Astrocyte (in vitro differentiated cells and primary cell): ENCODE results near the gene VPS37C. TPM values are rescaled to one million over a fixed set of nuclear protein-coding genes. Genes with fewer than 3 reads are reported as not detected.
A peak's percentile ranks its signal among the peaks of the same experiment; 100 is the strongest.

ENCODE experiments used
- DNase-seq: peaks from one replicate; pipeline ENCODE4 v3.0.0-alpha.2; 2010; ENCODE audit warnings: low read depth
- FAIRE-seq: peaks from 2 replicates; lab custom pipeline; 2011; peaks lifted over from hg19 to GRCh38; lab: Jason Lieb, UNC
- H2AFZ ChIP-seq: 2 replicates; pipeline ENCODE4 v1.6.0; 2012; ENCODE audit warnings: low read depth, low read length, inconsistent platforms
- H3K27ac ChIP-seq: 2 replicates; pipeline ENCODE4 v1.5.1; 2011; ENCODE audit warnings: low read depth, low read length, inconsistent platforms
- H3K27me3 ChIP-seq: 2 replicates; pipeline ENCODE4 v1.6.0; 2011; ENCODE audit warnings: low read length, inconsistent platforms; ENCODE audit not compliant: insufficient read depth
- H3K36me3 ChIP-seq: 2 replicates; pipeline ENCODE4 v1.5.1; 2011; ENCODE audit warnings: low read length, inconsistent platforms; ENCODE audit not compliant: insufficient read depth
- H3K4me1 ChIP-seq: 2 replicates; pipeline ENCODE4 v1.5.1; 2011; ENCODE audit warnings: low read length, inconsistent platforms; ENCODE audit not compliant: insufficient read depth
- H3K4me2 ChIP-seq: 2 replicates; pipeline ENCODE4 v1.6.0; 2012; ENCODE audit warnings: low read length, inconsistent platforms
- H3K4me3 ChIP-seq: 2 replicates; pipeline ENCODE4 v1.5.1; 2011; ENCODE audit warnings: low read depth, mild to moderate bottlenecking, low read length, inconsistent platforms; ENCODE audit not compliant: insufficient read depth
- H3K79me2 ChIP-seq: 2 replicates; pipeline ENCODE4 v1.6.0; 2012; ENCODE audit warnings: mild to moderate bottlenecking, low read length, inconsistent platforms; ENCODE audit not compliant: insufficient read depth
- H3K9ac ChIP-seq: 2 replicates; pipeline ENCODE4 v1.6.0; 2012; ENCODE audit warnings: mild to moderate bottlenecking, low read length, inconsistent platforms
- H3K9me3 ChIP-seq: 2 replicates; pipeline ENCODE4 v1.5.1; 2012; ENCODE audit warnings: low read depth, mild to moderate bottlenecking, low read length, inconsistent platforms; ENCODE audit not compliant: insufficient read depth
- H4K20me1 ChIP-seq: 2 replicates; pipeline ENCODE4 v1.6.0; 2012; ENCODE audit warnings: low read length, inconsistent platforms; ENCODE audit not compliant: insufficient read depth
- H3K27ac Mint-ChIP-seq: one replicate; pipeline ENCODE4 v1.8.0; 2021; ENCODE audit warnings: mild to moderate bottlenecking, mixed read lengths; ENCODE audit not compliant: unreplicated experiment
- H3K27me3 Mint-ChIP-seq: one replicate; pipeline ENCODE4 v1.8.0; 2021; ENCODE audit warnings: low read depth, mixed read lengths; ENCODE audit not compliant: unreplicated experiment
- H3K36me3 Mint-ChIP-seq: one replicate; pipeline ENCODE4 v1.8.0; 2021; ENCODE audit warnings: low read depth, mixed read lengths; ENCODE audit not compliant: unreplicated experiment
- H3K4me1 Mint-ChIP-seq: one replicate; pipeline ENCODE4 v1.8.0; 2021; ENCODE audit warnings: low read depth, mixed read lengths; ENCODE audit not compliant: unreplicated experiment
- H3K4me3 Mint-ChIP-seq: one replicate; pipeline ENCODE4 v1.8.0; 2021; ENCODE audit warnings: mild to moderate bottlenecking, moderate library complexity, mixed read lengths; ENCODE audit not compliant: unreplicated experiment
- H3K9me3 Mint-ChIP-seq: one replicate; pipeline ENCODE4 v1.8.0; 2021; ENCODE audit warnings: mild to moderate bottlenecking, mixed read lengths; ENCODE audit not compliant: unreplicated experiment
- EZH2 ChIP-seq: IDR thresholded peaks from 2 replicates; pipeline ENCODE4 v1.6.1; 2012; ENCODE audit warnings: mild to moderate bottlenecking, low read length, inconsistent platforms; ENCODE audit not compliant: insufficient read depth
- total RNA-seq: library from RNA; stranded (reverse); gene quantifications from 2 replicates; pipeline ENCODE4 v1.2.1, GENCODE V29; 2021
- TF ChIP-seq, protein P1 (sequence below): IDR thresholded peaks from 2 replicates; pipeline ENCODE4 v1.5.1; 2011; ENCODE audit warnings: low read depth, mild to moderate bottlenecking, inconsistent platforms, low read length, moderate library complexity; ENCODE audit not compliant: insufficient read depth

Gene VPS37C
- total RNA-seq, 1 donor from 2014 or later = 18.1 TPM

DNA sequence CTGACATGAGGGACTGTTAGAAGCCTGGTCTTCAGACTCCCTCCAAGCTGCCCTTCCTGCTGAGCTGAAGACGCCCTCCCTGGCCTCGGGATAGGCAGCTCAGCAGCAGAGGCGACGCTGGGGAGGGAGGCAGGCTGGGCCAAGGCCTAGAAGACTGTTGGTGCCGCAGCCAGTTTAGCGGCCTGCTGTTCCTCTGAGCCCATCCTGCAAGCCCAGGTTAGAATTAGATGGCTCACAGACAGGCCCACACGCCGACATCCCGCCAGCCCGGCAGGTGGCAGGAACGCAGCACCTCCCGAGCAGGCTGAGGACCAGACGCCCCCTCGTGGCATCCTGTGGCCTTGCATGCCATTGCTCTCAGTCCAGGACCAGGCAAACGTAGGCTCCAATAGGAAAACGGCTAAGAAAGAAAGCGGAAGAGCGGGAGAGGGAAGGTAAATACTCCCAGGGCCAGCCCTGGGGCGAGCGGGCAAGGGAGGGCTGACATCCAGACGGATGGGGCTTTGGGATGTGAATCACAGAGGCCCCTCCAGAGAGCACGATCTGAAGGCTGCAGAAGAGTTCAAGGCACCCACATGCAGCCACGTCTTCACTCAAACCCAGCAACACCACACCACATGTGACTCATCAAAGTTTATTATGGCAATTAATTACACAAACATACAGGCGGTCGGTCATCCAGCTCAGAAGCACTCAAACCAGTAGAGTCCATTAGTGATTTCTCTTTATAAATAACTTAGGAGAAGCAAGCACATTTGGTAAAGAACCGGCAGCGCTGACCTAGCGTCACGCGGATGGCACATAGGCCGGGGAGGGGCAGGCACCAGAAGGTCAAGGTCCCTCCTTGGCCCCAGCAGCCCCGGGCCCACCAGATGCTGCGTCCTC is 31.3 kb downstream of the VPS37C start:
- Mint-ChIP-seq H3K4me1 (no peaks in the 10 kb centered on the region), H3K27me3 (peaks cover 4% of the 10 kb centered on the region), H3K27ac (no peak overlapping the region), H3K9me3 (no peaks in the 10 kb centered on the region), H3K36me3 (peaks cover 18% of the 10 kb centered on the region), H3K4me3 (peak overlapping the region; percentile 36)
- Histone ChIP-seq H3K4me3 (no peak overlapping the region), H3K27me3 (peaks cover 13% of the 10 kb centered on the region), H4K20me1 (peaks cover 31% of the 10 kb centered on the region), H3K27ac (no peak overlapping the region), H3K36me3 (peaks cover 4% of the 10 kb centered on the region), H3K4me2 (peak overlapping the region; percentile 75), H3K9me3 (no peaks in the 10 kb centered on the region), H3K4me1 (peaks cover 13% of the 10 kb centered on the region), H3K9ac (peak overlapping the region; percentile 50), H2AFZ (peak overlapping the region; percentile 46), H3K79me2 (no peaks in the 10 kb centered on the region)
- DNase-seq = peak; percentile 76
- TF ChIP-seq, protein P1, sequence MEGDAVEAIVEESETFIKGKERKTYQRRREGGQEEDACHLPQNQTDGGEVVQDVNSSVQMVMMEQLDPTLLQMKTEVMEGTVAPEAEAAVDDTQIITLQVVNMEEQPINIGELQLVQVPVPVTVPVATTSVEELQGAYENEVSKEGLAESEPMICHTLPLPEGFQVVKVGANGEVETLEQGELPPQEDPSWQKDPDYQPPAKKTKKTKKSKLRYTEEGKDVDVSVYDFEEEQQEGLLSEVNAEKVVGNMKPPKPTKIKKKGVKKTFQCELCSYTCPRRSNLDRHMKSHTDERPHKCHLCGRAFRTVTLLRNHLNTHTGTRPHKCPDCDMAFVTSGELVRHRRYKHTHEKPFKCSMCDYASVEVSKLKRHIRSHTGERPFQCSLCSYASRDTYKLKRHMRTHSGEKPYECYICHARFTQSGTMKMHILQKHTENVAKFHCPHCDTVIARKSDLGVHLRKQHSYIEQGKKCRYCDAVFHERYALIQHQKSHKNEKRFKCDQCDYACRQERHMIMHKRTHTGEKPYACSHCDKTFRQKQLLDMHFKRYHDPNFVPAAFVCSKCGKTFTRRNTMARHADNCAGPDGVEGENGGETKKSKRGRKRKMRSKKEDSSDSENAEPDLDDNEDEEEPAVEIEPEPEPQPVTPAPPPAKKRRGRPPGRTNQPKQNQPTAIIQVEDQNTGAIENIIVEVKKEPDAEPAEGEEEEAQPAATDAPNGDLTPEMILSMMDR = peak; percentile 97
- no peak for TF ChIP-seq EZH2
- FAIRE-seq = no peak

DNA sequence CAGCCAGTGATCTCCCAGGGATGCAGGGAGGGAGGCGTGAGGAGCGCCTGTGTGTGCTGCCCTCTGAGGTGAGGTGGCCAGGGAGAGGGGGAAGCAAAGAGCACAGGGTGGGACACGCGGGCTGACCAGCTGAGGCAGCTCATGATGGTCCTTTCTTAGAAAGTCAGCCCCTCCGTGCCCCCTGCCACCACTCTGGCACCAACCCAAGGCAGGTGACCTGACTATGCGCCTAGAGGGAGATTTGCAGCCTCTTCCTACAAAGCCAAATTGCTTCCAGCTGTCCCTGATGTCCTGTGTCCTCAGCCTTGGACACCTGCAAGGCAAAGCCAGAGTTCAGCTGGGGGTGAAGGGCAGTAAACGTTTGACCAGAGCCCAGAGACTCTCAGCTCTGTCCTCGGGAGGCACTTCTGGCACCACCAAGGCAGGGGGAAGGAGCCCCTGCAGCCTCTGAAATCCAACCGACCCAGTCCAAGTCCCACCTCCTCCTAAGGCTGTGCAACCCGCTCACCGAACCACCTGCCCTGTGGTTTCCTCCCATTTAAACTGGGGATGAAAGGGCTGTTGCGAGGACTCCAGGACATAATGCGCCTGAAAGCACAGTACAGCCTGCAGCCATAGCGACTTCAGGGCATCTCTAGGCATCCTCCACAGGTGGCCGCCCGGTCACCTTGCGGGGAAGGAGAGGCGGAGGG is 32.1 kb downstream of the VPS37C start:
- no peak overlapping the region for H3K9ac ChIP-seq
- H3K4me2 ChIP-seq = peak overlapping the region; percentile 75
- Mint-ChIP-seq H3K27ac (no peak overlapping the region), H3K36me3 (peaks cover 15% of the 10 kb centered on the region), H3K27me3 (peaks cover 12% of the 10 kb centered on the region), H3K4me1 (no peaks in the 10 kb centered on the region), H3K9me3 (peaks cover 3% of the 10 kb centered on the region), H3K4me3 (no peak overlapping the region)
- H3K4me3 ChIP-seq = no peak overlapping the region
- TF ChIP-seq EZH2 = no peak
- TF ChIP-seq, protein P1 = no peak
- peaks cover 23% of the 10 kb centered on the region for H4K20me1 ChIP-seq
- no peaks in the 10 kb centered on the region for H3K79me2 ChIP-seq
- H3K36me3 ChIP-seq = peaks cover 3% of the 10 kb centered on the region
- no peak overlapping the region for H3K27ac ChIP-seq
- no peaks in the 10 kb centered on the region for H3K9me3 ChIP-seq
- DNase-seq = no peak
- H2AFZ ChIP-seq = no peak overlapping the region
- FAIRE-seq = no peak
- H3K27me3 ChIP-seq = peaks cover 13% of the 10 kb centered on the region
- H3K4me1 ChIP-seq = peaks cover 13% of the 10 kb centered on the region
